Measurements from ENCODE around the gene SIRPB2.

DNA sequence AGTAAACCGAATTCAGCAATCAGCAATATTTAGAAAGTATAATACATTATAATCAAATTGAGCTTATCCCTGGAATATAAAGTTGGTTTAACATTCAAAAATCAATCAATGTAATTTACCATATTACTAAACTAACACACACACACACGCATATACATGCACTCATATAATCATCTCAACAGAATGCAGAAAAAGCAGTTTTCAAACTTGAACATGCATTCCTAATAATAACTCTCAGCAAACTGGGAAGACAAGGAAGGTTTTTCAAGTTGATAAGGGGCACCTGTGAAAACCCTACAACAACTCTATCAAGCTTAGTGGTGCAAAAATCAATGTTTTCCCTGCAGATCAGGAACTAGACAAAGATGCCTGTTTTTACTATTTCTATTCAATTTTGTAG lies 4.7 kb downstream of the SIRPB2 start:
- TF ChIP-seq, protein P1, sequence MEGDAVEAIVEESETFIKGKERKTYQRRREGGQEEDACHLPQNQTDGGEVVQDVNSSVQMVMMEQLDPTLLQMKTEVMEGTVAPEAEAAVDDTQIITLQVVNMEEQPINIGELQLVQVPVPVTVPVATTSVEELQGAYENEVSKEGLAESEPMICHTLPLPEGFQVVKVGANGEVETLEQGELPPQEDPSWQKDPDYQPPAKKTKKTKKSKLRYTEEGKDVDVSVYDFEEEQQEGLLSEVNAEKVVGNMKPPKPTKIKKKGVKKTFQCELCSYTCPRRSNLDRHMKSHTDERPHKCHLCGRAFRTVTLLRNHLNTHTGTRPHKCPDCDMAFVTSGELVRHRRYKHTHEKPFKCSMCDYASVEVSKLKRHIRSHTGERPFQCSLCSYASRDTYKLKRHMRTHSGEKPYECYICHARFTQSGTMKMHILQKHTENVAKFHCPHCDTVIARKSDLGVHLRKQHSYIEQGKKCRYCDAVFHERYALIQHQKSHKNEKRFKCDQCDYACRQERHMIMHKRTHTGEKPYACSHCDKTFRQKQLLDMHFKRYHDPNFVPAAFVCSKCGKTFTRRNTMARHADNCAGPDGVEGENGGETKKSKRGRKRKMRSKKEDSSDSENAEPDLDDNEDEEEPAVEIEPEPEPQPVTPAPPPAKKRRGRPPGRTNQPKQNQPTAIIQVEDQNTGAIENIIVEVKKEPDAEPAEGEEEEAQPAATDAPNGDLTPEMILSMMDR (IDR thresholded peaks at IDR 0.05; ENCODE audit: low read depth, low read length, poor library complexity, severe bottlenecking): no peak
- TF ChIP-seq EZH2phosphoT487 (IDR thresholded peaks at IDR 0.05; ENCODE audit: borderline replicate concordance, low read length): no peak

Measured in DOHH2 (cell line).